HG03342 (cell line): ENCODE measurements around the gene SH3RF3.

Source experiments
- ATAC-seq: cut with Tn5 transposase; IDR thresholded peaks from one replicate; pipeline ENCODE4 v1.9.1; 2021; ENCODE audit warnings: mild to moderate bottlenecking, moderate library complexity; ENCODE audit not compliant: unreplicated experiment

The SH3RF3 gene

DNA sequence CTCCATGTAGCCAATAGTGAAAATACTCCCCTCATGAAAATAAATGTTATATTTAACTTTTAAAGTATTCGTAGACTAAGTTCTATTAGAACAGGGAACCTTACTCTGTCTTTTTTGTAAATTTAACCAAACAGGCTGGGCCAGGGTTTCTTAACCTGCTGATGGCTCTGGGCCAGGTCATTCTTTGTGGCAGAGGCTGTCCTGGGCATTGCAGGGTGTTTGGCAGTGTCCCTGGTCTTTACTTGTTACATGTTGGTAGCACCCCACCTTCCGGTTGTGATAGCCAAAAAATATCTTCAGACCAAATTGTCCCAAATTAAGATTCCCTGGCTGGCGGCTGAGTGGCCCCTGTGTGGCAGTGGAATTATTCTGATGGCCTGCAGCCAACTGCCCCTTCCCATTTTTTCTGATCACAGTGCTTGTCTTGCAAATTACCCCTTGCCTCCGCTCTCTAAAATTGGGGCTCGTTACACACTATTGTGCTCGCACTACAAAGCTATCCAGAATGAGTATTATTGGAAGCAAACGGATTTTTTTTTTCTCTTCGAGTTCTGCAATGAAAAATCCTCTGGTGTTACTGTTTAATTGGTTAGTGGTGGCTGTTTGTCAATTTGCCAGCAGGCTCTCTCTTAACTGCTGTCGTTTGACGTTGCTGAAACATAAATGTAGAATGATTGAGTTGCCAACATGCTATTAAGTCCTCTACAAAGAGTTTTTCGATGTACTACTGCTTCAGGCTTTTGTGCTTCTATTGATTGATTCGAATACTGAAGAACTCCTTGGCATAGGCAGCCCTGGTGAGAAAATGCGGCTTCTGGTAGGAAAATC lies 216.9 kb downstream of the SH3RF3 start:
- ATAC-seq: no peak

DNA sequence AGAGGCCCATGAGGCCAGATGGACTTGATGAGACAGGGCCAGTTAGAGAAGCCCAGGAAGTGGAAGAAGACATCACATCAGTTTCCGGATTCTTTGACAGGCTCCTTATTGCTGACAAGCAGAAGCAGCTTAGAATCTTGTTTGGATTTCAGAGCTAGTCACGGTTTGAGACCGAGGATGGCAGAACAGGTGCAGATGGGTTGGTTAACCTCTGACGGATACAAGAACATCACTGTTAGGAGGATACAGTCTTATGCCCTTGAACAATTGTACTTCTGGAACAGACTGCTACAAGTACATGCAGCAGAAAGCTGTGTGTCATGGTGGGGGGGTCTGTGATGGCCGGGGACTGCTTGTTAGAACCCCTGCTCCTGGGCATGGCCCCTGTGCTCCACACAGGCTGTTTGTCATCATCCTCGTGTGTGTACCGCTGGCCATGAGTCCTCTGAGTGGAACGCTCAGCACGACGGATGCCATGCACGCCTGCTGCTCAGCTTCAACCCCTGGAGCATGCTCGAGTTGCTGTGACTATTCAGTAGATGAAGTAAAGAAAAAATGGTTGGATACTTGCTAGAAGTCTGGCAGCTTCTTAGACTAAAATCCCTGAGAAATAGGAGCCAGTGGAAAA lies 217.7 kb downstream of the SH3RF3 start:
- ATAC-seq: no peak

DNA sequence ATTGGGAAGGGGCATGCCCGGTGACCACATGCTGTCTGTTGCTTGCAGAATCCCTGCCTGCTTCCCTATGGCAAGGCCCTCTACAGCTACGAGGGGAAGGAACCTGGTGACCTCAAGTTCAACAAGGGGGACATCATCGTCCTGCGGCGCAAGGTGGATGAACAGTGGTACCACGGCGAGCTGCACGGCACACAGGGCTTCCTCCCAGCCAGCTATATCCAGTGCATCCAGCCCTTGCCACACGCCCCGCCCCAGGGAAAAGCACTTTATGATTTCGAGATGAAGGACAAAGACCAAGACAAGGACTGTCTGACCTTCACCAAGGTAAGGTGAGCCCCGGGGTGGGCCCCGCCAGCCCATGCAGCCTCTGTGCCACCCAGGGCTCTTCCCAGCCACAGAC lies 218.6 kb downstream of the SH3RF3 start:
- no peak for ATAC-seq

DNA sequence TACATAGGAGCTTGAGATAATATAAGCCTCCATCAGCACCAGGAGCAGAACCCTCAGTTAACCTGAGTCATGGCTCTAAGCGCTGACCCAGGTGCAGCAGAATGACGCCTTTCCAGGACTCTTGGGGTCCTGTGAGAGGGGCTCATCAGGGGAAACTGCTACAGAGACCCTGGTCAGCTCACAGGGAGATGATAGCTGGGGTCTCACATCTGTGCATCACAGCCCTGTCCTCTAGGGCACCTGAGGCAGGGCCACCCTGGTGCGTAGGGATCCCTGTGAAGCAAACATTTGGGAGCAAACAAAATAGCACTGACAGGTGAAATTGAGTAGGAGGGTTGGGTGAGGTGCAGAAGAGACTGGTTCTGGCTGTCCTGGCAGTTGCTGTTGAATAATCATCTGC lies 219.2 kb downstream of the SH3RF3 start:
- ATAC-seq: no peak

DNA sequence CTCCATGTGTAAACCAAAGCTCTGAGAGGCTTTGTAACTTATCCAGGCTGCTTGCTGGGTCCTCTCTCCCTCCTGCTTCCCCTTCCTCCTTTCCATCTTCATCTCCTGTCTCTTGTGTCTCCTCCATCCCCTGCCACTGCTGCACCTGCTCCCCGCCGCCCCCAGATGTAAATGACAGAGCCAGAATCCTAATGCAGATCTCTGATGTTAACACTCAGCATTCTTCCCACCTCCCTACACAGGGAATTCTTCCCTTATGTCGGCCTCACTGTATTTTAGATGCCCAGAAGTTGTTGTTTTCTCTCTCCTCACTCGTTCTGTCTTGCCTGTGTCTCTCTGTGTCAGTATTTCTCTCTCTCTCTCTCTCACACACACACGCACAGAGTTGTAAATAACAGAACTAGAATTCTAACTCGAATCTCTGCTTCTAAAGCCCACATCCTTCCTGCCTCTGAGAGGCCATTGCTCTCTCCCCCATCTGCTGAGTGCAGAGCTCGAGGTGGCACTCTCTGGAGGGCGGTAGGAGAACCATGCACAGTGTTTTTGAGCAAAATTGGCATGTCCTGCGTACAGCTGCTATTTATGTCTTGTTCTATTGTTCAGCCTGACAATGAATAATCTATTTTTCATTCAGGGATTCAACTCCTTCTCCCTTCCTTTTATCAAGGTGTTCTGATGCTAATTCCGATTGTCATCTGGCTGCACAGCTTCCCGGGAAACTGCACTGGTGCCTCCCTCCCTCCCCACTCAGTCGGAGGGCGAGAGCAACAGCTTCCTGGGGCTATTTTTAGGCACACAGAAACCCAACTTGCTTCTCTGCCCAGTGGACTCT lies 219.9 kb downstream of the SH3RF3 start:
- peak; percentile 51 for ATAC-seq

DNA sequence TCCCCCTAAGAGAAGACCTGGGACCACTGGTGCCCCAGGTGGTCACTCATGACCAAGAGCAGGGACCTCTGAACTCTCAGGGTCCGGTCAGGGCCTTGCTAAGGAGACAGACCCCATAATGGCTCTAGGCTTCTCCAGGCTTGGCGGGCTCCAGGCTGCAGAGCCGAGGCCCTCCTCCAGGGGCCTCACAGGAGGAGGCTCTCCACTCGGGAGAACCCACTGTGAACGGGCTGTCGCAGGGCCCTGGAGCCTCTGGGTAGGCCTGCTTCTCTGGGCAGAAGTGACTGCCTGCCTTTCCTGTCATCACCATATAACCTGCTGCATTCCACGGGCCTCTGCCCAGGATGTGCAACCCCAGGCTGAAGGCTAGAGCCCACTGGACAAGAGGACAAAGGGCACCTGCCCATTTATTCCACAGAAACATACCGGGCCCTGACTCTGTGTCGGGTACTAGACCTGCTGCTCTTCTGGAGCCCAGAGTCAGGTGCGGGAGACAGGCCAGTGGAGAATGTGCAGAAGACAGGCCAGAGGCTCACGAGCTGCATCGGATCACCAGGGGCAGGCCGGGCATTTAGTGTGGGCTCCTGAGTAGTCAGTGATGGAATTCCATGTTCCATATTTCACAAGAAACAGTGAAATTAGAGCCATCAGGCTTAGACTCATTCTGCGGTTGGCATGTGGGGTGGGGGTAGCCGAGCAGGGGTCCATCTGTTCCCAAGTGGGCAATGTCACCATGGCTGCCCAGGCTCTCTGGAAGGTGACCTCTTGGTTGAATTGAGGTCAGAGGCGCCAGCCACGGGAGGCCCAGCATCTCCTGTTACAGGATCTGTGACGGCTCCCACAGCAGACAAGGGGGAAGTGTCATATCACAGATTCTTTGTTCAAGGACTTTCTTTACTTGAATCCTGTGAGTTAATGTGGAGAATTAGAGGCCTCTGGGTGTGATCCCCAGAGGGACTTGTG lies 220.8 kb downstream of the SH3RF3 start:
- ATAC-seq: no peak

DNA sequence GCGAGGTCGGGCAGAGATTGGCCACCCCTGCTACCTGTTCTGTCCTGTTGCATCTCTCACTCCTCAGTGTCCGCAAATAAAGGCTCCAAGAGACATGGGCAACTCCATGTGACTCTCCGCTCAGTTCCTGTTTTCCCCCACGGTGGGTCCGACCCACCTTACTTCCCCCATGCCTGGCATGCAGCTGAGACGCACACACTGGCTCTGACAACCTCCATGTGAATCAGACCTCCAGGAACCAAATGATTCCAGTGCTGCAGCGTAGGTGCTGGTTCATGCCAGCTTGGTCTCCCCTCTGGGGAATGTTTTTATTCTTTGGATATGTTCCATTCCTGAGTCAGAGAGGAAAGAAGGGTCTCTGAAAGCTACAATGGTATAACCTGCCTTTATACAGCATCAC lies 221.5 kb downstream of the SH3RF3 start:
- no peak for ATAC-seq

DNA sequence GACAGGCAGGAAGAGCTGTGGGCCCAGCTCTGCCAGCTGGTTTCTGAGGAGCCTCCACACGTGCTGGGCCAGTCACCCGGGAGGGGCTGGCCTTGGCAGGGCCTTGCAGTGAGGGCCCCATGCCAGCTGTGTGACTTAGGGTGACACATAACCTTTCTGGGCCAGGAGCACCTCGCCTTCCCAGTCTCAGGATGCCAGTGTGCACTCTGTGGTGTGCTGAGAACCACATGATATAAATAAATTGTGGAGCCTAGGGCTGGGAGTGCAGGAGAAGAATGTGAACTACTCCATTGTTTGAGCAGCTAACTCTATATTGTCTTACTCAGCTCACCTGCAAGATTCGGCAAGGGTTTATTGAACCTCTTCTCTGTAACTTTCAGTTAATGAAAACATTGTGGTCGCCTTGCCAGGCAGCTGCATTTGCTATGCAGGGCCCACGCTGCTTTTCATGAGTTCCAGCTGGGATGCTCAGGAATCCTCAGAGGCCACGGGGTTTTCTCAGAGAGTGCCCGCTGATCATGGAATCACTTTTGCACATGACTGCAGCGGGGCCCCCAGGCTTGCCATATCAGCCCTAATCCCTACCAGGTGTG lies 222.3 kb downstream of the SH3RF3 start:
- no peak for ATAC-seq

DNA sequence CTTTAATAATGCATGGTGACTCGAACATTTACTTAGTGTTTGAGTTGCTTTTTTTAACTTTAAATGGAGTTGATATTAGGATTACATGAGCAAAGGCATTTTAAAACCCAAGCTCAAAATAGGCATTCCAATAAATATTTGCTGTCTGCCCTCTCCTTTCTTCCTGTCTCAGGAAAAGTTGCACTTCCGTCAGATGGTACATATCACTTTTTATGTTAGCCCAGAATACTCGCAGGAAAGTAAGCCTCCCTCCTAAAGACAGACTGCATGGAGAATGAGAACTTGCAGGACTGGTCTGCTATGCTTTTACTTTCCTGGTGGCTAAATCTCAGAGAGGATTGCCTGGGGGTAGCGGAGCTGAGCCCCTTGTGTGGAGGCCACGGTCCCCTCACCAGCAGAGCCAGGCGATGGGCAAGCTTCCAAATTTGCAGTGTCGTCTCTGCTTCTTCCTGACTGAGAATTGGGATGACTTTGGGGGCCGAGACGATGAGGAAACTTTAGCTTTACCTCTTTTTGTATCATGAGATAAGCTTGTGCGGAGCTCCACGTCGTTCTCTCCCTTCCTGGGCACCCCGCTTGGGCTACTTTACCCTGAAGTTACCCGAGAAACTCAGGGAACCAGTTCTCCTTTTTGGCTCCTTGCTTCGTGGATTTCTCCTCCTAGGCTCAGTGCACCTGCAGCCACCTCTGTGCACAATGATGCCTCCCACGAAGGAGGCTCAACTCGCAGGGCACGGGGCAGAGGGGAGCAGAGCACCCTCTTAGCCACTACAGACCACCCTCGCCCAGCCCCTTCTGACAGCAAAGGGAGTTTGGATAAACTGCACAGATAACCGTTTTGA lies 223.3 kb downstream of the SH3RF3 start:
- no peak for ATAC-seq

DNA sequence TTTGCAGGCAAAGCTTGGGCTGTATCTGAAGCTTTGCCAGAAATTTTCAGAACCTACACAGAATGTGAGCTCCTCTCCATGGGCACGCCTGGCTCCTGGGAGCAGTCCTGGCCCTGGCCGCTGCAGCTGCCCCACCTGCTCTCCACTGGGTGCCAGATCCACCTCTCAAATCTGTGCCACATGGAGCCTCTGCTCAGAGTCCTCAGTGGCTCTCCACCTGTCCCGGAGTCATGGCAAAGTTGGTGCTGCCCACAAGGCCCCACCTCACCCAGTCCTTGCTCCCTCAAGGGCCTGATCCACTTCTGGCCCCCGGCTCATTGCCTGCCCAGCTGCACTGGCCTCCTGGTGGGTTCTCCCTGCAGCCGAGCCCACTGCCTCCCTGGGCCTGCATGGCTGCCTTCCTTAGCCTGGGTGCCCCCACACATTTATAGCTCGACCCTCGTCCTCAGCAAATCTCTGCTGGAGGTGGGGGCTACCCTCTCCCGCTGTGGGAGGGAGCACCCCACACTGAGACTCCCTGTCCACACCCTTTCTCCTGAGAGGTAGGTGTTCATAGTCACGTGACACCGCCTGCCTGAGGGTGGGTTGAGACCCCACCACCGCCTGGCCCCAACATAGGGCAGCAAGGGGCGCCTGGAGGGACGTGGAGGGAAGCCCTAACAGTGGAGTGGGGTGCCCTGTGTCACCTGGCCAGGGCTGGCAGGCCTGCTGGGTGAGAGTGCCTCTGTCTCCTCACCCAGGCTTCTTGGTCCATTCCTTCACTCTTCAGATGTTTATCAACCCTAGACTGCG lies 224.1 kb downstream of the SH3RF3 start:
- no peak for ATAC-seq

DNA sequence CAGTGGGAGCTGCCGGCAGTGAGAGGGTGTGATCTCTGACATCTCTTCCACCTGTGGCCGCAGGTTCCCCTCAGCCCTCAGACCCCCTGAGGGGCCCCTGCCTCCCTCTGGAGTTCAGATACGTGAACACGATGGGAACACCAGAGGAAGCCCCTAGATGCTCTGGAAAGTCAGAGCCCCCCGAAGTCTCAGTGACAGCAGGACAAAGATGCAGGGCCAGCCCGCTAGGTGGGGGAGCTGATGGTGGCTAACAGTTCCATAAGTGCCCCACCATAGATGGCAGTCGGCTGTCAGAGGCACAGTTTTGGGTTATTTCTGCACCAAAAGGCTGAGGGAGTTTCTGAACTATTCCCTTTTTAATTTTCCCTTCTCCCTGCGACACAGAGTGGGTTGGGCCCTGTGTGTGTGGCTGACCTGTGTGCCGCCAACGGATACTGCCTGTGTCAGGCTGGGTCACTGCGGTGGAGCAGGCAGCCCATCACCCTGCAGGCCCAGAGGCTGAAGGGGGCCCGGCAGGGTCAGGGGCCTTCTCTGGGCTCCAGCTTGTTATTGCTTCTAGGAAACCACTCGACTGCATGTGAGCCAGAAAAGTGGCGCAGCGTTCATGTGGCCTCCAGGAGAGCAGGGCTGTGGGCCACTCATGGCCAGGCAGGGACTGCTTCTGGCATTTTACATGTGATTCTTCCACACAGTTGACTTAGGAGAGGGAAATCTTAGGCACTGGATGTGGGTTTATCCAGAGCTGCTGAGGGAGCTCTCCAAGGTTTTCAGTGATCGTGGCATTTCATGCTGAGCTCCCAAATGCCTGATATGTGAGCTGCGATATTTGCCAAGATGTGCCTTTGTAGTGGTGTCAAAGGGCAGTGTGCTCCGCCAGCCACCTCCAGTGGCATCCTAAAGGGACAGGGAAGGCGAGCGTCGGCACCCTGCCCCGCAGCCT lies 225.1 kb downstream of the SH3RF3 start:
- ATAC-seq: no peak

DNA sequence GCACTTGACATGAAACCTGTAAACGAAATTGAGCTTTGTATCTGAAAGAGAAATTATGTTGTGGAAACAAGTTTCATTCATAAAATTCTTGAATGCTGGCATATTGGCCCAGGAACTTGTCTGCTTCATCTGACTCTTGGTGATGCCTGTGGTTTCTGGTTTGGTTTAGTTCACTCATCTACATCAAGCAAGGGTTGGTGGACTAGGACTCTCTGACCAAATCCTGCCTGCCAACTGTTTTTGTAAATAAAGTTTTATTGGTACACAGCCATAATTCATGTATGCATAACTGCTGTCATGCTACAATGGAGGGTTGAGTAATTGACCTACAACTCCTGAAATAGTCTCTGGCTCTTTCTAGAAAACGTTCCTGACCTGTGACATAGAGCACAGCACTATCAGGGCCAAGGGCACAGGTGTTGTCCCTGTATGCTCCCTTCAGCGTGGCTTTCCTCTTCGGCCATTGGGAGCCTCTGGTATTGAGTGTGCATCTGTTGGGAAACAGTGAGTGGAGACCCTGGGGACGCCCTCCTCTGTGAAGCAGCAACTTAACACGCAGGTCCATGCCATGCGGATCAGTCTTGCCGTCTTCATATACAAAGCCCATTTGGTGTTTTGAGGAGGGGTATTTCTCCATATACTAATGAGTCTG lies 226.3 kb downstream of the SH3RF3 start:
- no peak for ATAC-seq

DNA sequence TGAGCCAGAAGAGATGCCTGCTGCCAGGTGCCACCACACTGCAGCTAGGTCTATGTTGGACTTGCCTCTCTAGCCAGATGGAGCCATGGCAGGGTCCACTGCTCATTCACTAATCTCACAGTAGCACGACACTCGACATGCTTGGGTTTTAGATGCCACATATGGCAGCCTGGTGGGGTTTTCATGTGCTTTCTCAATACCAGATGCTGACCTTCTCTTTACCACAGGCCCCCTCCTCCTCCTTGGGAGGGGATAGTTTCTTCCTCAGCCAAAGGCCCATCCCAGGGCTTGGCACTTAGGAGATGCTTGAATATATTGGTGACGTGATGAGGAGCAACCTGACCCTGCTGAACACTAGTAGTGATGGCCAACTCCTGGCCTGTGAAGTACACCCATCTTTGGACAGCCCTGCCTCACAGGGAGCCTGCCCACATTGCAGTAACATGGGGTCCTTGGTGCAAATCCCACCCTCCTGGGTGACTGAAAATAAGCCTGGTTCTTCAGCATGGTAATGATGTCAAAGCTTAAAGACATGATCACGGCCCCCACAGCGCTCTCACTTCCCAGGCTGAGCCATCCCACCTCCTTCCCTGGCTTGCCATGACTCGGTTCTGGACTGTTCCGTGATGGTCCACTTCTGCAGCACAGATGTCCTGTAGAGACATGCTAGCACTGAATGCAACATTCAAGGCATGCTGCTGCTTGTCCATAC lies 227.5 kb downstream of the SH3RF3 start:
- no peak for ATAC-seq

DNA sequence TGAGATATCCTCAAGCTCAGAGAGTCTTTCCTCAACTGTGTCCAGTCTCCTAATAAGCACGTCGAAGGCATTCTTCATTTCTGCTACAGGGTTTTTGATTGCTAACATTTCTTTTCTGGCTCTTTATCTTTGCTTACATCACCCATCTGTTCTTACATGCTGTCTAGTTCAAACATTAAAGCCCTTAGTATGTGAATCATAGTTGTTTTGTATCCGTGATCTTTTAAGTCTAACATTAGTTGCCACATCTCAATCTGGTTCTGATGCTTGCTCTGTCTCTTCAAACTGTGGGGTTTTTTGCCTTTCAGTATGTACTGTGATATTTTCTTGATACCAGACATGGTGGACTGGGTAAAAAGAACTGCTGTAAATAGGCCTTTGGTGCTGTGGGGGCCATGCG lies 235.2 kb downstream of the SH3RF3 start:
- ATAC-seq: no peak

DNA sequence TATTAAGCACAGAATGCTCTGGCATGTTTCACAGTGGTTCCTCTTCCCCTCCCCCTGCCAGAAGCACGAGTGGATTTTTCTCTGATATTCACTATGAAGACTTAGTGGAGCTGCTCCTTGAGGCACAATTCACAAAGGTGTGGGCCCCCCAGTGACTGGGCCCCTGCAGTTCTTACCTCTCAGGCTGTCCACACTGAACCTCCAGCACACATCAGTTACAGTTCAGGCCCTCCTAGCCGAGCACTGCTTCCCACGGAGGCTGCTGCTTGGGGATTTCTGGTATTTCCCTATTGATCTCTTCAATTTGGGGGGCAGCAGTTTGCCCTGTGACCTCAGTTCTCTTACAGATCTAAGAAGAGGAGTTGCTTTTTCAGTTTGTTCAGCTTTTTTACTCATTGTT lies 236.1 kb downstream of the SH3RF3 start:
- no peak for ATAC-seq

DNA sequence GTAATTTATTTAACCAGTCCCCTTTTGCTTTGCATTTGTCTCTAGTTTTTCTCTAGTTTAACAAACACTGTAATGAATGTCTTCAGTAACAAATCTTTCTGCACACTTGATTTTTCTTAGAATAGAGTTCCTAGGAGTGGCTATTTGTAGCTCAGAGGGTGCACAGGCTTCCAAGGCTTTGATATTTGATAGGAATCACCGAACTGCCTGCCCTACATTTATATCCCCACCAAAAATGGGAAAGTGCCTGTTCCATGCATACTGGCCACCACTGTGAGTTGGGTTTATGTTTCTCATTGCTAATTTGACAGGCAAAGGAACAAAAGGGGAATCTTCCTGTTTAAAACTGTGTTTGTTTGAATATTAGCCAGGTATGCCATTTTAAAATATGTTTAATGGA lies 238.7 kb downstream of the SH3RF3 start:
- no peak for ATAC-seq
